WTC11 (cell line): ENCODE data around the gene DCXR.

ENCODE experiments used
- CREB1 ChIP-seq: sonication (generic); formaldehyde crosslinking; IDR thresholded peaks from 2 replicates; pipeline ENCODE4 v1.8.0; 2023; ENCODE audit warnings: mild to moderate bottlenecking, missing genetic modification reagents
- FOXK1 ChIP-seq: sonication (generic); formaldehyde crosslinking; IDR thresholded peaks from 2 replicates; pipeline ENCODE4 v1.8.0; 2022; ENCODE audit warnings: mild to moderate bottlenecking, moderate library complexity, missing genetic modification reagents
- HMGA2 ChIP-seq: fragments of 250-450 bp; sonication (Bioruptor Pico); IDR thresholded peaks from 2 replicates; pipeline ENCODE4 v1.4.0; 2021; ENCODE audit warnings: mild to moderate bottlenecking, moderate library complexity
- NR2C2 ChIP-seq: sonication (generic); formaldehyde crosslinking; IDR thresholded peaks from 2 replicates; pipeline ENCODE4 v1.8.0; 2022; ENCODE audit warnings: mild to moderate bottlenecking, missing genetic modification reagents
- TEAD4 ChIP-seq: sonication (generic); formaldehyde crosslinking; IDR thresholded peaks from 2 replicates; pipeline ENCODE4 v1.8.0; 2022; ENCODE audit warnings: mild to moderate bottlenecking, missing genetic modification reagents
- TF ChIP-seq, protein P1 (sequence below): fragments of 200-600 bp; IDR thresholded peaks from 2 replicates; pipeline ENCODE4 v1.8.0; 2022; ENCODE audit warnings: antibody characterized with exemption
- TF ChIP-seq, protein P2 (sequence below): sonication (generic); formaldehyde crosslinking; IDR thresholded peaks from 2 replicates; pipeline ENCODE4 v1.8.0; 2022; ENCODE audit warnings: mild to moderate bottlenecking, missing genetic modification reagents
- TF ChIP-seq, protein P3 (sequence below): sonication (generic); formaldehyde crosslinking; IDR thresholded peaks from 2 replicates; pipeline ENCODE4 v1.8.1; 2023; ENCODE audit warnings: mild to moderate bottlenecking, missing genetic modification reagents
- TF ChIP-seq, protein P4 (sequence below): sonication (generic); formaldehyde crosslinking; IDR thresholded peaks from 2 replicates; pipeline ENCODE4 v1.8.1; 2022; ENCODE audit warnings: low read depth, mild to moderate bottlenecking, moderate library complexity, missing genetic modification reagents, borderline replicate concordance
- TF ChIP-seq, protein P5 (sequence below): sonication (generic); formaldehyde crosslinking; IDR thresholded peaks from 2 replicates; pipeline ENCODE4 v1.8.1; 2023; ENCODE audit warnings: mild to moderate bottlenecking, missing genetic modification reagents, borderline replicate concordance
- TF ChIP-seq, protein P6 (sequence below): sonication (generic); formaldehyde crosslinking; IDR thresholded peaks from 2 replicates; pipeline ENCODE4 v1.8.0; 2023; ENCODE audit warnings: mild to moderate bottlenecking, missing genetic modification reagents
- TF ChIP-seq, protein P7 (sequence below): sonication (generic); formaldehyde crosslinking; conservative IDR thresholded peaks from 2 replicates; pipeline ENCODE4 v1.8.1; 2022; ENCODE audit warnings: mild to moderate bottlenecking, missing genetic modification reagents

DNA sequence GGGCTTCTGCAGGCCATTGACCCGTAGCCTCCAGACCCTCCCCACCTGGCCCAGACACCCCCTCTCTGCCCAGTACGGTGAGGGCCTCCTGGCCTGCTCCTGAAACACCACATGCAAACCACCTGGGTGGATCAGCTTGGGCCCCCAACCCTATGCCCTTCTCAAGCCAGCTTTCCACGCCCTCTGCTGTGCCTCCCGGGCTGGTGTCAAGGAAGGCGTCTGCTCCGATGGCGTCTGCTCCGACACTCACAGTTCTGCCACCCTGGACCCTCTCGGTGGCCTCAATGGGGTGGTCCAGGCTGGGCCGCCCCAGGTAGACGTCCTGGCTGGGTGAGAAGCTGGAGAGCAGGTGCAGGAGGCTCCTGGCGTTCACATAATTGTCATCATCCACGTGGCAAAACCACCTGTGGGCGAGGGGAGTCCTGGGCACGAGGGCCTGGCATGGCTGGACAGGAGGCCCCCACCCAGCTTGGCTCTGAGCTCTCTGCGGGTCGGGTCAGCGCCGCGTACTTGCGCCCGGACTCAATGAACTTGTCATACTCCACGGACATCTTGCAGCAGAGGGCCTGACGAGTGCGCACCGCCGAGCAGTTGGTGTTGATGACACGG is 12.8 kb upstream of the DCXR start:
- TF ChIP-seq, protein P1, sequence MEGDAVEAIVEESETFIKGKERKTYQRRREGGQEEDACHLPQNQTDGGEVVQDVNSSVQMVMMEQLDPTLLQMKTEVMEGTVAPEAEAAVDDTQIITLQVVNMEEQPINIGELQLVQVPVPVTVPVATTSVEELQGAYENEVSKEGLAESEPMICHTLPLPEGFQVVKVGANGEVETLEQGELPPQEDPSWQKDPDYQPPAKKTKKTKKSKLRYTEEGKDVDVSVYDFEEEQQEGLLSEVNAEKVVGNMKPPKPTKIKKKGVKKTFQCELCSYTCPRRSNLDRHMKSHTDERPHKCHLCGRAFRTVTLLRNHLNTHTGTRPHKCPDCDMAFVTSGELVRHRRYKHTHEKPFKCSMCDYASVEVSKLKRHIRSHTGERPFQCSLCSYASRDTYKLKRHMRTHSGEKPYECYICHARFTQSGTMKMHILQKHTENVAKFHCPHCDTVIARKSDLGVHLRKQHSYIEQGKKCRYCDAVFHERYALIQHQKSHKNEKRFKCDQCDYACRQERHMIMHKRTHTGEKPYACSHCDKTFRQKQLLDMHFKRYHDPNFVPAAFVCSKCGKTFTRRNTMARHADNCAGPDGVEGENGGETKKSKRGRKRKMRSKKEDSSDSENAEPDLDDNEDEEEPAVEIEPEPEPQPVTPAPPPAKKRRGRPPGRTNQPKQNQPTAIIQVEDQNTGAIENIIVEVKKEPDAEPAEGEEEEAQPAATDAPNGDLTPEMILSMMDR = no peak
- TF ChIP-seq TEAD4 (no peak), HMGA2 (CRISPR knock-in tag) (no peak), CREB1 (no peak), NR2C2 (no peak), FOXK1 (no peak)
- TF ChIP-seq, protein P2, sequence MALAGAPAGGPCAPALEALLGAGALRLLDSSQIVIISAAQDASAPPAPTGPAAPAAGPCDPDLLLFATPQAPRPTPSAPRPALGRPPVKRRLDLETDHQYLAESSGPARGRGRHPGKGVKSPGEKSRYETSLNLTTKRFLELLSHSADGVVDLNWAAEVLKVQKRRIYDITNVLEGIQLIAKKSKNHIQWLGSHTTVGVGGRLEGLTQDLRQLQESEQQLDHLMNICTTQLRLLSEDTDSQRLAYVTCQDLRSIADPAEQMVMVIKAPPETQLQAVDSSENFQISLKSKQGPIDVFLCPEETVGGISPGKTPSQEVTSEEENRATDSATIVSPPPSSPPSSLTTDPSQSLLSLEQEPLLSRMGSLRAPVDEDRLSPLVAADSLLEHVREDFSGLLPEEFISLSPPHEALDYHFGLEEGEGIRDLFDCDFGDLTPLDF (CRISPR knock-in tag) = no peak
- TF ChIP-seq, protein P3, sequence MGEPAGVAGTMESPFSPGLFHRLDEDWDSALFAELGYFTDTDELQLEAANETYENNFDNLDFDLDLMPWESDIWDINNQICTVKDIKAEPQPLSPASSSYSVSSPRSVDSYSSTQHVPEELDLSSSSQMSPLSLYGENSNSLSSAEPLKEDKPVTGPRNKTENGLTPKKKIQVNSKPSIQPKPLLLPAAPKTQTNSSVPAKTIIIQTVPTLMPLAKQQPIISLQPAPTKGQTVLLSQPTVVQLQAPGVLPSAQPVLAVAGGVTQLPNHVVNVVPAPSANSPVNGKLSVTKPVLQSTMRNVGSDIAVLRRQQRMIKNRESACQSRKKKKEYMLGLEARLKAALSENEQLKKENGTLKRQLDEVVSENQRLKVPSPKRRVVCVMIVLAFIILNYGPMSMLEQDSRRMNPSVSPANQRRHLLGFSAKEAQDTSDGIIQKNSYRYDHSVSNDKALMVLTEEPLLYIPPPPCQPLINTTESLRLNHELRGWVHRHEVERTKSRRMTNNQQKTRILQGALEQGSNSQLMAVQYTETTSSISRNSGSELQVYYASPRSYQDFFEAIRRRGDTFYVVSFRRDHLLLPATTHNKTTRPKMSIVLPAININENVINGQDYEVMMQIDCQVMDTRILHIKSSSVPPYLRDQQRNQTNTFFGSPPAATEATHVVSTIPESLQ (CRISPR knock-in tag) = no peak
- TF ChIP-seq, protein P4, sequence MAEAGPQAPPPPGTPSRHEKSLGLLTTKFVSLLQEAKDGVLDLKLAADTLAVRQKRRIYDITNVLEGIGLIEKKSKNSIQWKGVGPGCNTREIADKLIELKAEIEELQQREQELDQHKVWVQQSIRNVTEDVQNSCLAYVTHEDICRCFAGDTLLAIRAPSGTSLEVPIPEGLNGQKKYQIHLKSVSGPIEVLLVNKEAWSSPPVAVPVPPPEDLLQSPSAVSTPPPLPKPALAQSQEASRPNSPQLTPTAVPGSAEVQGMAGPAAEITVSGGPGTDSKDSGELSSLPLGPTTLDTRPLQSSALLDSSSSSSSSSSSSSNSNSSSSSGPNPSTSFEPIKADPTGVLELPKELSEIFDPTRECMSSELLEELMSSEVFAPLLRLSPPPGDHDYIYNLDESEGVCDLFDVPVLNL (CRISPR knock-in tag) = no peak
- TF ChIP-seq, protein P5, sequence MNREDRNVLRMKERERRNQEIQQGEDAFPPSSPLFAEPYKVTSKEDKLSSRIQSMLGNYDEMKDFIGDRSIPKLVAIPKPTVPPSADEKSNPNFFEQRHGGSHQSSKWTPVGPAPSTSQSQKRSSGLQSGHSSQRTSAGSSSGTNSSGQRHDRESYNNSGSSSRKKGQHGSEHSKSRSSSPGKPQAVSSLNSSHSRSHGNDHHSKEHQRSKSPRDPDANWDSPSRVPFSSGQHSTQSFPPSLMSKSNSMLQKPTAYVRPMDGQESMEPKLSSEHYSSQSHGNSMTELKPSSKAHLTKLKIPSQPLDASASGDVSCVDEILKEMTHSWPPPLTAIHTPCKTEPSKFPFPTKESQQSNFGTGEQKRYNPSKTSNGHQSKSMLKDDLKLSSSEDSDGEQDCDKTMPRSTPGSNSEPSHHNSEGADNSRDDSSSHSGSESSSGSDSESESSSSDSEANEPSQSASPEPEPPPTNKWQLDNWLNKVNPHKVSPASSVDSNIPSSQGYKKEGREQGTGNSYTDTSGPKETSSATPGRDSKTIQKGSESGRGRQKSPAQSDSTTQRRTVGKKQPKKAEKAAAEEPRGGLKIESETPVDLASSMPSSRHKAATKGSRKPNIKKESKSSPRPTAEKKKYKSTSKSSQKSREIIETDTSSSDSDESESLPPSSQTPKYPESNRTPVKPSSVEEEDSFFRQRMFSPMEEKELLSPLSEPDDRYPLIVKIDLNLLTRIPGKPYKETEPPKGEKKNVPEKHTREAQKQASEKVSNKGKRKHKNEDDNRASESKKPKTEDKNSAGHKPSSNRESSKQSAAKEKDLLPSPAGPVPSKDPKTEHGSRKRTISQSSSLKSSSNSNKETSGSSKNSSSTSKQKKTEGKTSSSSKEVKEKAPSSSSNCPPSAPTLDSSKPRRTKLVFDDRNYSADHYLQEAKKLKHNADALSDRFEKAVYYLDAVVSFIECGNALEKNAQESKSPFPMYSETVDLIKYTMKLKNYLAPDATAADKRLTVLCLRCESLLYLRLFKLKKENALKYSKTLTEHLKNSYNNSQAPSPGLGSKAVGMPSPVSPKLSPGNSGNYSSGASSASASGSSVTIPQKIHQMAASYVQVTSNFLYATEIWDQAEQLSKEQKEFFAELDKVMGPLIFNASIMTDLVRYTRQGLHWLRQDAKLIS = no peak
- TF ChIP-seq, protein P6, sequence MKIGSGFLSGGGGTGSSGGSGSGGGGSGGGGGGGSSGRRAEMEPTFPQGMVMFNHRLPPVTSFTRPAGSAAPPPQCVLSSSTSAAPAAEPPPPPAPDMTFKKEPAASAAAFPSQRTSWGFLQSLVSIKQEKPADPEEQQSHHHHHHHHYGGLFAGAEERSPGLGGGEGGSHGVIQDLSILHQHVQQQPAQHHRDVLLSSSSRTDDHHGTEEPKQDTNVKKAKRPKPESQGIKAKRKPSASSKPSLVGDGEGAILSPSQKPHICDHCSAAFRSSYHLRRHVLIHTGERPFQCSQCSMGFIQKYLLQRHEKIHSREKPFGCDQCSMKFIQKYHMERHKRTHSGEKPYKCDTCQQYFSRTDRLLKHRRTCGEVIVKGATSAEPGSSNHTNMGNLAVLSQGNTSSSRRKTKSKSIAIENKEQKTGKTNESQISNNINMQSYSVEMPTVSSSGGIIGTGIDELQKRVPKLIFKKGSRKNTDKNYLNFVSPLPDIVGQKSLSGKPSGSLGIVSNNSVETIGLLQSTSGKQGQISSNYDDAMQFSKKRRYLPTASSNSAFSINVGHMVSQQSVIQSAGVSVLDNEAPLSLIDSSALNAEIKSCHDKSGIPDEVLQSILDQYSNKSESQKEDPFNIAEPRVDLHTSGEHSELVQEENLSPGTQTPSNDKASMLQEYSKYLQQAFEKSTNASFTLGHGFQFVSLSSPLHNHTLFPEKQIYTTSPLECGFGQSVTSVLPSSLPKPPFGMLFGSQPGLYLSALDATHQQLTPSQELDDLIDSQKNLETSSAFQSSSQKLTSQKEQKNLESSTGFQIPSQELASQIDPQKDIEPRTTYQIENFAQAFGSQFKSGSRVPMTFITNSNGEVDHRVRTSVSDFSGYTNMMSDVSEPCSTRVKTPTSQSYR (CRISPR knock-in tag) = no peak
- TF ChIP-seq, protein P7, sequence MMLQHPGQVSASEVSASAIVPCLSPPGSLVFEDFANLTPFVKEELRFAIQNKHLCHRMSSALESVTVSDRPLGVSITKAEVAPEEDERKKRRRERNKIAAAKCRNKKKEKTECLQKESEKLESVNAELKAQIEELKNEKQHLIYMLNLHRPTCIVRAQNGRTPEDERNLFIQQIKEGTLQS (CRISPR knock-in tag) = no peak
